WTC11 (cell line): ENCODE results near the gene RMI2. TPM values are rescaled to one million over a fixed set of nuclear protein-coding genes. Genes with fewer than 3 reads are reported as not detected.

ENCODE experiments used
- ATAC-seq: fragments of 200-7000 bp; cut with Tn5 transposase; 2 replicates; pipeline ENCODE4 v1.10.0; 2021; ENCODE audit warnings: mild to moderate bottlenecking, moderate library complexity
- CTCF ChIA-PET: fragments of 300-600 bp; sonication (Branson Sonifier 250); formaldehyde crosslinking; loops from one replicate; lab custom pipeline; 2021; ENCODE audit warnings: antibody characterized with exemption; lab: Charles Lee
- POLR2A ChIA-PET: fragments of 350-600 bp; sonication (Branson Sonifier 250); formaldehyde crosslinking; loops from one replicate; lab custom pipeline; 2021; ENCODE audit warnings: antibody characterized with exemption; lab: Charles Lee
- DNase-seq: peaks from one replicate; pipeline ENCODE4 v3.0.0; 2021; ENCODE audit warnings: low spot score
- H3K27ac Mint-ChIP-seq: 2 replicates; pipeline ENCODE4 v1.8.0; 2021; ENCODE audit warnings: mixed read lengths
- H3K27me3 Mint-ChIP-seq: 2 replicates; pipeline ENCODE4 v1.8.0; 2021; ENCODE audit warnings: low read depth, mild to moderate bottlenecking, moderate library complexity, mixed read lengths
- H3K36me3 Mint-ChIP-seq: 2 replicates; pipeline ENCODE4 v1.8.0; 2021; ENCODE audit warnings: mixed read lengths
- H3K4me1 Mint-ChIP-seq: 2 replicates; pipeline ENCODE4 v1.8.0; 2022; ENCODE audit warnings: mixed read lengths
- H3K4me3 Mint-ChIP-seq: 2 replicates; pipeline ENCODE4 v1.8.0; 2021; ENCODE audit warnings: mild to moderate bottlenecking, moderate library complexity, mixed read lengths
- H3K9me3 Mint-ChIP-seq: 2 replicates; pipeline ENCODE4 v1.8.0; 2021; ENCODE audit warnings: mixed read lengths
- ATF1 ChIP-seq: sonication (generic); formaldehyde crosslinking; IDR thresholded peaks from 2 replicates; pipeline ENCODE4 v1.8.1; 2023; ENCODE audit warnings: mild to moderate bottlenecking, moderate library complexity, missing genetic modification reagents
- CBFB ChIP-seq: sonication (generic); formaldehyde crosslinking; IDR thresholded peaks from 2 replicates; pipeline ENCODE4 v1.8.1; 2022; ENCODE audit warnings: mild to moderate bottlenecking, low read depth, missing genetic modification reagents
- CDX4 ChIP-seq: fragments of 250-450 bp; sonication (Bioruptor Pico); IDR thresholded peaks from 2 replicates; pipeline ENCODE4 v1.9.0; 2021; ENCODE audit warnings: moderate library complexity, mild to moderate bottlenecking, inconsistent platforms, borderline replicate concordance
- EMX1 ChIP-seq: fragments of 250-450 bp; sonication (Bioruptor Pico); IDR thresholded peaks from 2 replicates; pipeline ENCODE4 v1.8.0; 2021; ENCODE audit warnings: mild to moderate bottlenecking
- ETV6 ChIP-seq: sonication (generic); formaldehyde crosslinking; IDR thresholded peaks from 2 replicates; pipeline ENCODE4 v1.8.1; 2022; ENCODE audit warnings: mild to moderate bottlenecking, missing genetic modification reagents
- FOXK1 ChIP-seq: sonication (generic); formaldehyde crosslinking; IDR thresholded peaks from 2 replicates; pipeline ENCODE4 v1.8.0; 2022; ENCODE audit warnings: mild to moderate bottlenecking, moderate library complexity, missing genetic modification reagents
- FOXP1 ChIP-seq: sonication (generic); formaldehyde crosslinking; IDR thresholded peaks from 2 replicates; pipeline ENCODE4 v1.8.0; 2022; ENCODE audit warnings: missing genetic modification reagents, mild to moderate bottlenecking, moderate library complexity, borderline replicate concordance
- GRHL2 ChIP-seq: fragments of 250-450 bp; sonication (Bioruptor Pico); IDR thresholded peaks from 2 replicates; pipeline ENCODE4 v1.8.0; 2022; ENCODE audit warnings: mild to moderate bottlenecking, moderate library complexity; ENCODE audit not compliant: insufficient replicate concordance, severe bottlenecking
- GTF2I ChIP-seq: fragments of 250-450 bp; sonication (Bioruptor Pico); conservative IDR thresholded peaks from 2 replicates; pipeline ENCODE4 v1.4.0; 2021; ENCODE audit warnings: mild to moderate bottlenecking
- JUN ChIP-seq: sonication (generic); formaldehyde crosslinking; IDR thresholded peaks from 2 replicates; pipeline ENCODE4 v1.8.0; 2023; ENCODE audit warnings: mild to moderate bottlenecking, missing genetic modification reagents
- MAX ChIP-seq: sonication (generic); formaldehyde crosslinking; IDR thresholded peaks from 2 replicates; pipeline ENCODE4 v1.8.0; 2022; ENCODE audit warnings: mild to moderate bottlenecking, missing genetic modification reagents
- NFE2L1 ChIP-seq: sonication (generic); formaldehyde crosslinking; IDR thresholded peaks from 2 replicates; pipeline ENCODE4 v1.8.1; 2023; ENCODE audit warnings: missing genetic modification reagents
- OVOL2 ChIP-seq: fragments of 250-450 bp; sonication (Bioruptor Pico); IDR thresholded peaks from 2 replicates; pipeline ENCODE4 v1.9.0; 2021; ENCODE audit warnings: mild to moderate bottlenecking, borderline replicate concordance
- PRRX2 ChIP-seq: fragments of 250-450 bp; sonication (Bioruptor Pico); IDR thresholded peaks from 2 replicates; pipeline ENCODE4 v1.8.0; 2021; ENCODE audit warnings: mild to moderate bottlenecking
- SMAD3 ChIP-seq: sonication (generic); formaldehyde crosslinking; IDR thresholded peaks from 2 replicates; pipeline ENCODE4 v1.8.0; 2022; ENCODE audit warnings: missing genetic modification reagents, mild to moderate bottlenecking, borderline replicate concordance
- SMAD4 ChIP-seq: sonication (generic); formaldehyde crosslinking; IDR thresholded peaks from 2 replicates; pipeline ENCODE4 v1.8.0; 2022; ENCODE audit warnings: mild to moderate bottlenecking, missing genetic modification reagents
- SP1 ChIP-seq: sonication (generic); formaldehyde crosslinking; conservative IDR thresholded peaks from 2 replicates; pipeline ENCODE4 v1.8.1; 2022; ENCODE audit warnings: missing genetic modification reagents
- TEAD1 ChIP-seq: sonication (generic); formaldehyde crosslinking; IDR thresholded peaks from 2 replicates; pipeline ENCODE4 v1.8.0; 2022; ENCODE audit warnings: mild to moderate bottlenecking, missing genetic modification reagents
- TP53 ChIP-seq: sonication (generic); formaldehyde crosslinking; IDR thresholded peaks from 2 replicates; pipeline ENCODE4 v1.8.1; 2023; ENCODE audit warnings: mild to moderate bottlenecking, missing genetic modification reagents
- USF2 ChIP-seq: sonication (generic); formaldehyde crosslinking; IDR thresholded peaks from 2 replicates; pipeline ENCODE4 v1.8.1; 2023; ENCODE audit warnings: mild to moderate bottlenecking, missing genetic modification reagents, moderate library complexity
- ZBTB43 ChIP-seq: sonication (generic); formaldehyde crosslinking; IDR thresholded peaks from 2 replicates; pipeline ENCODE4 v1.8.1; 2023; ENCODE audit warnings: mild to moderate bottlenecking, missing genetic modification reagents
- ZNF121 ChIP-seq: sonication (generic); formaldehyde crosslinking; IDR thresholded peaks from 2 replicates; pipeline ENCODE4 v1.8.0; 2023; ENCODE audit warnings: missing genetic modification reagents
- total RNA-seq: library from RNA; stranded (reverse); gene quantifications from 3 replicates; pipeline ENCODE4 v1.2.3, GENCODE V29; 2021
- TF ChIP-seq, protein P1 (sequence below): sonication (generic); formaldehyde crosslinking; IDR thresholded peaks from 2 replicates; pipeline ENCODE4 v1.8.0; 2022; ENCODE audit warnings: mild to moderate bottlenecking, missing genetic modification reagents

RMI2 gene
- total RNA-seq, 1 experiment from 2014 or later = 79.0 TPM

DNA sequence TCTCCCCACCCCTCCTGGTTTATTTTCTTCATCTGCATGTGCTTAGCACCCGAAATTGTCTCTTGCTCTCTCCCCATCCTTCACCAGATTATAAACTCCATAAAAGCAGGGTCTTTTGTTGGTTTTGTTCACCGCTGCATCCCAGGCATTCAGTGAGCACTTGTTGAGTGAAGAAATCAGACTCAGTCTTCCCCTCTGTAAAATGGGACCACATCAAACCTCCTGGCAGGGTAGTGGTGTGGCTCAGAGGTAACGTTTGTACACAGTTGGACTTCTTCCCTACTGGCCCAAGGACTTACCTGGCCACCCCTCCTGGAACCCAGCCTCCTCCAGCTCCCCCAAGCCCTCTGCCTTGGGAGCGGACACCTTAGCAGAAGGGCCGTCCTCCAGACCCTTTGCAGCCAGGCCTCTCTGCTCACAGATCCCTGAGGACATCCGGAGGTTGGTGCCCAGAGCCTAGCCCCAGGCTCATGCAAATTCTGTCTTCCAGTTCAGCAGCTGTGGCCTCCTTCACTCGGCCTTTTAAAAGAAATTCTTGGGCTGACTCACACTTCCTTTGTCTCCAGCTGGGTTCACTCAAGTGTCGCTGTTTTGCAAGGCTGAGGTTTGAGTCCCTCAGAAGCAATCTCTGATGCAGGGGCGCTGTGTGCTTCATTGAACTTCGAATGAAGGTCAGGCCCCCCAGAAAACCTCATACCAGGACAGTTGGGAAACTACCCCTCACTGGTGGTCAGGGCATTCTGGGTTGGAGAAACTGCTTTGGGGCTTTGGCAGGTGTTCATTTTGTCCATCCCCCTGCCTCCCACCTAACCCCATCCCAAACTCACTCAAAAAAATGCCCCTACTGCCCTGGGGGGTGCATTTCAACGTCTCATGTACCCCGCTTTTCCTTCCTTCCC is 16.8 kb upstream of the RMI2 start:
- Mint-ChIP-seq H3K27me3 (no peaks in the 10 kb centered on the region), H3K27ac (peak overlapping the region; percentile 100), H3K9me3 (no peaks in the 10 kb centered on the region), H3K4me1 (peaks cover 62% of the 10 kb centered on the region), H3K36me3 (peaks cover 10% of the 10 kb centered on the region), H3K4me3 (peak overlapping the region; percentile 58)
- POLR2A ChIA-PET = interaction anchor here (0.7 to 3.0 kb wide), 4 partner anchors 9 to 74 kb away, joined by 3 to 24 read pairs (median 10); partner anchors contain the start of gene SOCS1
- CTCF ChIA-PET = interaction anchor here (0.6 to 3.1 kb wide), 8 partner anchors 13 to 375 kb away, joined by 3 to 19 read pairs (median 6); partner anchors contain the start of gene SOCS1
- TF ChIP-seq CBFB (CRISPR knock-in tag) (0 out of 2 replicates have a peak, but pooled peaks have one; percentile 60), USF2 (CRISPR knock-in tag) (no peak), SMAD3 (CRISPR knock-in tag) (peak; percentile 44; the same call in 1 of the 2 replicates), FOXP1 (CRISPR knock-in tag) (0 out of 2 replicates have a peak, but pooled peaks have one; percentile 27), EMX1 (CRISPR knock-in tag) (no peak), OVOL2 (CRISPR knock-in tag) (no peak), MAX (0 out of 2 replicates have a peak, but pooled peaks have one; percentile 18), PRRX2 (CRISPR knock-in tag) (no peak), FOXK1 (CRISPR knock-in tag) (0 out of 2 replicates have a peak, but pooled peaks have one; percentile 44), NFE2L1 (CRISPR knock-in tag) (peak; percentile 68; the same call in 1 of the 2 replicates), TEAD1 (peak; percentile 95), ATF1 (CRISPR knock-in tag) (no peak), ETV6 (CRISPR knock-in tag) (peak; percentile 75; the same call in 1 of the 2 replicates), ZNF121 (CRISPR knock-in tag) (peak; percentile 98), JUN (CRISPR knock-in tag) (peak; percentile 56; the same call in 1 of the 2 replicates), GRHL2 (CRISPR knock-in tag) (no peak), SP1 (peak; percentile 45; the same call in 1 of the 2 replicates), GTF2I (CRISPR knock-in tag) (peak; percentile 99), ZBTB43 (0 out of 2 replicates have a peak, but pooled peaks have one; percentile 70)
- TF ChIP-seq, protein P1, sequence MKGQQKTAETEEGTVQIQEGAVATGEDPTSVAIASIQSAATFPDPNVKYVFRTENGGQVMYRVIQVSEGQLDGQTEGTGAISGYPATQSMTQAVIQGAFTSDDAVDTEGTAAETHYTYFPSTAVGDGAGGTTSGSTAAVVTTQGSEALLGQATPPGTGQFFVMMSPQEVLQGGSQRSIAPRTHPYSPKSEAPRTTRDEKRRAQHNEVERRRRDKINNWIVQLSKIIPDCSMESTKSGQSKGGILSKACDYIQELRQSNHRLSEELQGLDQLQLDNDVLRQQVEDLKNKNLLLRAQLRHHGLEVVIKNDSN = 0 out of 2 replicates have a peak, but pooled peaks have one; percentile 18
- ATAC-seq (peak; percentile 89), DNase-seq (peak; percentile 79)

DNA sequence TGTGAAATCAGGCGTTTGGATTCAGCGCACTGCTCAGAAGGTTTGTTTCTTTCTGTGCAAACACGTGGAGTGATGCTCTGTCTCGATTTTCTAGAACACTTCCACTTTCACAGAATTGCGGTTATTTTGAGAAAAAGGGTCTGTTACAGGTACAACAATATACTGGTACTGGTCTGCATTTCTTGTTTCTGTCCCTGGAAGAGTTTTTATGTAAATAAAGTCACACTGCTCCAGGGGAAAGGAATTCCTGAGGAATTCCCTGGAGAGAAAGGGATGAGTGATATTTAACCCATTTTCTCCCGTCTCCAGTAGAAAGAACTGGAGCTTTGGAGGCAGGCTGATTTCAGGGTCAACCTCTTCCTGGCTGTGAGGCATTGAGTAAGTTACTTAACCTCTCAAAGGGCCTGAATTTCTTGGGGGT is 16.2 kb upstream of the RMI2 start:
- no peak for DNase-seq
- POLR2A ChIA-PET = interaction anchor here (0.8 to 3.0 kb wide), 5 partner anchors 10 to 73 kb away, joined by 3 to 24 read pairs (median 3); partner anchors contain the start of gene SOCS1
- H3K4me3 Mint-ChIP-seq = peak overlapping the region; percentile 58

More for the DNA sequence above, 16.2 kb upstream of the RMI2 start:
- Mint-ChIP-seq H3K9me3 (no peaks in the 10 kb centered on the region), H3K36me3 (peaks cover 14% of the 10 kb centered on the region), H3K27ac (peak overlapping the region; percentile 100), H3K27me3 (no peaks in the 10 kb centered on the region), H3K4me1 (peaks cover 62% of the 10 kb centered on the region)
- peak; percentile 35 for ATAC-seq
- CTCF ChIA-PET = interaction anchor here (0.7 to 3.1 kb wide), 8 partner anchors 12 to 376 kb away, joined by 3 to 19 read pairs (median 6); partner anchors contain the start of gene SOCS1
- TF ChIP-seq TP53 (CRISPR knock-in tag) = no peak
- no peak for TF ChIP-seq SMAD4 (CRISPR knock-in tag)
- TF ChIP-seq CDX4 (CRISPR knock-in tag) = no peak
